GM21619 (cell line): Measurements from ENCODE around the gene HPSE2.
A peak's percentile ranks its signal among the peaks of the same experiment; 100 is the strongest.

ENCODE experiments used
- ATAC-seq: cut with Tn5 transposase; IDR thresholded peaks from one replicate; pipeline ENCODE4 v1.9.1; 2021; ENCODE audit not compliant: unreplicated experiment

Gene HPSE2

DNA sequence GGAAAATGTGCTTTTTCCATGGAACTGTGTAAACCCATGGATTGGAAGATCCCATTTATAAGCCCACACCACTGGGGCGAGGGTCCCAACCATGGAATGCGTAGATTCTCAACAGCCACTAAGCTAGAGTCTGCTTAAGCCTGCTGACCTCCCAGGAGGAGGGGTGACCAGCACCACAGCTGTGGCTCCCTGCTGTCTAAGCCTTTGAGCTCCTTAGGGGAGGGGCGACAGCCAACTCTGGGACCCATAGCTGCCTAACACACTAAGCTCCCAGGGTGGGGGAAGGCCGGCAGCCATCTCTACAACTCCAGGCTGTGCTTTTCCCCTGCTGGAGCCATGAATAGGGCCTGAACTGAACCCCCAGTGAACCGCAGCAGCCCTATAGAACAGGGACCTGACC lies 539.1 kb downstream of the HPSE2 start:
- ATAC-seq: no peak

- ATAC-seq: no peak
These were observed 540.8 kb downstream of the HPSE2 start for GRCh38 chr10:98694883-98695282.

DNA sequence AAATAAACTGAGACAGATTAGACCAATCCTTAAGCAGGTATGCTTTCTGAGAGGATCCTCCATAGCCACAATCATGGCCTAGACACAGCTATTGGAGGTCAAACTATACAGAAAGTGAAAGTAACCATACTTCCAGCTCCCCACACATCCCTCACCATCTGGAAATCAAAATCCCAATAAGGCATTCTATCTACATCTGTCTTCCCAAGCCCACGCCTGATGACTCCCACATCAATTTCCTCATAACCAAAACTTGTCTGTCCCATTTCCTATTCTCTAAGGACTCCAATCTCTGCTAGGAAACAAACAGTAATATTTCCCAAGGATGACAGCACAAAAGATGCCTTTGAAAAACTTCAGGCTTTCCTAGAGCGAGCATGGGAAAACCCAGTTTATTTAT lies 541.6 kb downstream of the HPSE2 start:
- no peak for ATAC-seq

GRCh38 chr10:98687685-98688084 lies 548.0 kb downstream of the HPSE2 start:
- no peak for ATAC-seq

DNA sequence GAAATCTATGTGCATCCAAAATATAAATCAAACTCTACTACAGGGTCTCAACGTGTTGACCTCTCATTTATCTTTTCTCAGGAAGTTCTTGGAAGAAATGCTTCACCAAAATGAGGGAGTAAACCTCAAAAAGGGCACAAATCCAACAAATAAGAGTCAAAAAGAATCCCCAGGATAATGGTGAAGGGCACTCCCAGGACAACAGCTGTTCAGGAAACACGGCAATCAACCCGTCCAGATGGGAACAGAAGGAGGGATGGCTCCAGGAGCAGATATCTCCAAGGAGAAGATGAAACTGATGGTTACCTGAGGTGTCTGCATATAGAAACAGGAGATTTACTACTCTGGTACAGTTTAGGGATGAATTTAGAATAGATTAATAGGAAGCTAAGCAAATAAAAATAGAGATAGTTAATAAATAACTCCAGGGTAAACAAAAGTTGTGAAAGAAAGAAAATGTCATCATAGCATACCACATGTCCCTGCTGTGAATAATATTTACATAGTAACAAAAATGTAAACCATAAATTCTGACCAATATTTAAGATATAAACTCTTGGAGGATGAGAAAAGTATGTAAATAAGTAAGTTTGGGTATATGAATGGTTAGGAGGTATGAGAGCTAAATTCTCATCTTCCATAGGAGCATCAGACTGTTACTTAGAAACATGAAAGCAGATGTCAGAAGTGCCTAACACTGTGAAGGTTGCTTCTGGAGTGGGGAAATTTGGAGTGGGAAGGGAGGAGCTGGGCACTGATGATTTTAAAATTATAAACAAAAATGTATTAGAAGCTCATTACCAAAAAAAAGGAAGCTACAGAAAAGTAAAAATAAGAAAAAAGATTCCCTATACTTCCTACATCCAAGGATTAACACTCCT lies 551.4 kb downstream of the HPSE2 start:
- ATAC-seq: no peak

DNA sequence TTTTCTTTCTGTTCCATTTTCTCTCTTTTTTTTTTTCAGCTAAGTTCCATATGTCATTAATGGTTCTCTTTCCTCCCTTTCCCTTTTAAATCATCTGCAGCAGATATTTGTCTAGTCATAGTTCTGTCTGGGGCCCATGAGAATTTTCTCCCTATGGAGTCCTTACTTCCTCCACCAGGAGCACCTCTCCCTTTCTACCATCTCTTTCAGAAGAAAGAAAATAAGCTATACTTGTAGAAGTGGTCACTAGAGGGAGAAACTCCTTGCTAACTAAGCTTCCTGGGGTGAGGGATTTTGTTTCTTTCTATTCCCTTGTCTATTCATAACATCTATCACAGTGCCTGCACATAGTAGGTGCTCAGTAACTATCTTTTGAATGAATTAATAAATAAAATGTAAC lies 558.8 kb downstream of the HPSE2 start:
- ATAC-seq: no peak

DNA sequence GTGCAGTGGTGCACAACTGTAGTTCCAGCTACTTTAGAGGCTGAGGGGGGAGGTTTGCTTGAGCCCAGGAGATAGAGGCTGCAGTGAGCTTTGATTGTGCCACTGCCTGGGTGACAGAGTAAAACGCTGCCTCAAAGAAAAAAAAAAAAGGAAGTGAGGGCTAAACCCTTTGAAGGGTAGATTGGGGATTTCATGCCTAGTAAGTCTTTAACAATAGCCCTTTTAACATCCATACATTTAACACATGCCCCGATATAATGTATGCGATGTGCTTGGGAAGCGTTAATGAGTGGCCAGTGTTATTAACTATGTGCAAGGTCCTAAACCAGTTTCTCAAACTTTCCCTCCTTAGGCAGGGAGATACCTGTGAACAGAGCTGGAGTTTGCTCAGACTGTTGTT lies 559.8 kb downstream of the HPSE2 start:
- no peak for ATAC-seq

- no peak for ATAC-seq
These were observed 562.4 kb downstream of the HPSE2 start for GRCh38 chr10:98673171-98673782.

GRCh38 chr10:98667081-98667480 lies 568.6 kb downstream of the HPSE2 start:
- ATAC-seq: no peak

GRCh38 chr10:98666276-98666675 lies 569.4 kb downstream of the HPSE2 start:
- ATAC-seq: no peak

DNA sequence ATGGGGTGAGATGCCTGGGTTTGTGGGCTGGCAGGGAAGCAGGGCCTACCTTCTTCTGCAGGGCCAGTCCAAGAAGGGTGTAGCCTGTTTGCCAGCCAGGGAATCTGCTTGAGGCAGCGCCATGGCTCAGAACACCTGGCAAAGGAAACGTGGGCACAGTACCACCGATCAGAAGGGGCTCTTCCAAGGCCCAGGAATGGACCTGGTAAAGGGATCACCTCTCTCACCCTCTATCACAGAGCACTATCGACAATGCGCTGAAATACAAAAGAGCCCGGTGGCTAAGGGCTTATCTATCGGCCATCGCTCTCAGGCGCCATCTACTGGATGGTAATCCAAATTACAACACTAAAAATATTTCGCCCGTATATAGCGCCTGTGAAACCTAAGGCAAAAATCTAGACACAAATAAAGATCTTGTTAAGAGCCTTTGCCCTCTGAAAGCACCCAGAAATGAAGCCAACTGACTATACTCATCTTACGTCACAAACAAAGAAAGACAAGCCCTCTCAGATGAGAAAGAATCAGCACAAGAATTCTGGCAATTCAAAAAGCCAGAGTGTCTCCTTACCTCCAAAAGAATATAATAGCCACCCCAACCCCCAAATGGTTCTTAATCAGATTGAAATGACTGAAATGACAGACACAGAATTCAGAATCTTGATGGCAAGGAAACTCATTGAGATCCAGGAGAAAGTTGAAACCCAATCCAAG lies 571.2 kb downstream of the HPSE2 start:
- ATAC-seq: peak; percentile 80

- no peak for ATAC-seq
These were observed 575.7 kb downstream of the HPSE2 start for GRCh38 chr10:98659951-98660350.

- ATAC-seq: no peak
These were observed 580.2 kb downstream of the HPSE2 start for GRCh38 chr10:98655492-98655891.

DNA sequence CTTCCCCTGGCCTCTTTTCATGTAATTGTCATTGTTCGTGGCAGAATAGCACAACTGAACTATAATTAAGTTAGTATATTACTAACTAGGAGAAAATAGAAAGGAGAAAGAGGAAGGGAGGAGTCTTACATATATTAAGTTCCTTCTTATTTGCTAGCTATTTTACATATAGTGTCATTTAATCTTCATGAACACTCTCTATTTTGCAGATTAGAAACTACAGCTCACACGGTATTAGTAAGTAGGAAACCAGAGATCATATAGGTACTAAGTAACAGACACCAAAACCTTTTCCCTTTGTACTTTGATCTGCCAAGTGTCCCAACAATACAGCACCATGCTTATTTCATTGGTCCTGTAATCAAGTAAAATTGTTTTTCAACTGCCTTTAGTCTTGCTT lies 586.5 kb downstream of the HPSE2 start:
- no peak for ATAC-seq

DNA sequence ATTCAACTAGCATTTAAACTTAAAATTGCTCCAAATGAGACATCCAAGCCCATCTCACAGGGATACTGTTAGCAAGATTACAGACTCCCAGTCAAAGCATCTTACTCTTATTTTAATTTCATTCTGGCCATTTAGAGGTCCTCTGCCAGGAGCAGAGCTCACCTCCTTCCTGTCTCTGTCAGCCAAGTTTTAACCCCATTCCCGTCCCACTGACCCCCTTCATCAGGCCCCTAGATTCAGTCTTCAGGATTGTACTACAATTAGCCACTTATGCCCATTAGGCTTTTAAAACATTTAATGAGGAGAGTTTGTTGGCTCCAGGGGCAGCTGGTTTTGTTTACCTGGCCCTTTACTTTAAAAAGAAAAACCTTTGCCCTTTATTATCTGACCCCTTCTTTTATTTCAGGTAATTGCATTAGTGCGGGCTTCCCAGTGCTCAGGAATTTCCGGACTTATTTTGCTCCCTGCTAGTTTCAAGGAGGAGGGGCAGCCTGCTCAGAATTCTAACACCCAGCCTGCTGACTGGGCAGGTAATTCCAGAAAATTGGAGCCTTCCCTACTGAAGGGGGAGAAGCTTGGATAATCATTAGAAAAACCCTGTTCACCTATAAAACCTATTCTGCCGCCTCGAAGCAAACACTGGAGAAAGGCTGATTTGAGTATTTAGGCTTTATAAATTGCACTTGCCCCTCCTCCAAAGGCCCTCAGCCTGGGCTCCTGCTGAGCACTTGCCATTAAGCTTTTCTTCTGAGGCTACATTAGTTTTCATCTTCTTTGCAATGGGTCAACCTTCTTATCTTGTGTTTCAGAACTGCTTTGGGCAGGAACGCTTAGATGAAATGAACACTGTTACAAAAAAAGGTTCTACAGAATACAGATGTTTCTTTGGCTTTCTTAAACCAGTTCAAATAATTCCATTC lies 588.4 kb downstream of the HPSE2 start:
- no peak for ATAC-seq

DNA sequence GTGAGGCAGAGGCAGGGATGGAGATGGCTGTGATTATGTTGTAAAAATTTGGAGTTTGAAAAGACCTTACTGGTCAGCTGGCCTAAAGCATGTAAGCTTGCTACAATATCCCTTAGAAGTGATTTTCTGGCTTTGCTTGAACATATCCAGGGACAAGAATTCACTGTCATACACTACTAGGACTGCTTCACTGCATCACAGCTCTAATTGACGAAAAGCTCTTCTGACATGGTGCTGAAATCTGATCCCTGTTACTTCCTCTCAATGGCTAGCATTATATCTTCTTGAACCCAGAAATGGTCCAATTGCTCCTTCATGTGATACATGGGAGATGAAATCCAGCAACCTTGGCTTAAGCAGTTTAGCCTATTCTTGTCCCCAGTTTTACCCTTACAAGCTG lies 591.2 kb downstream of the HPSE2 start:
- ATAC-seq: no peak

DNA sequence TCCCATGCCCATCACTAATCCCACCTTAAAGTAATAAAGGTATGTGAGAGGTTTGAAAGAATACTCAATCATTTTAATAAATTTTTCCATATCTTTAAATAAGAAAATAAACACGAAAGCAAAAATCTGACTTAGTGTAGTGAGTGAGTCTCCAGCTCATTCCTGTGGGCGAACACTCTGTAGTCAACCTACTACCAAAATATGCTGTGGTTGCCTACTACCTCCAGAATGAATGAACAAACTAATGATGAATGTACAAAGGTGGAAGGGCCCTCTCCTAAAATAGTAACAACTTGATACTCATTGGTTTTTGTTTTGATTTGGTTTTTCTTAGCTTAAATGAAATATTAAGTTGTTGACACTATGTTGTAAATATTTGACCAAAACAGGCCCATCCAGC lies 593.4 kb downstream of the HPSE2 start:
- no peak for ATAC-seq

DNA sequence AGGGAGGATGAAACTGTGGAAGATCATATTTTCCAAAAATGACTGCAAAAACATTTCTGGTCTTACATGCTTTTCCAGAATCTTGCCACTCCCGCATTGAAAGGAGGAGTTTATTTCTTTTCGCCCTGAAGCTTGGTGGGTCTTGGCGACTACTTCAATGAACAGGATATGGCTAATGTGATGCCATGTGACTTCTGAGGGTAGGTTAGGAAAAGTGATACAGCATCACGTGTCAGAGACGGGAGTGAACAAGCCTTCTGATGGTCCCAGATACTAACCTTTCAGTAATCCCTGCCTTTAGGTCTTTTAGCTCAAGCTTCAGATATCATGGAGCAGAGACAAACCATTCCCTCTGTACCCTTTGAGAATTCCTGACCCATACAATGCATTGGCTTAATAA lies 596.7 kb downstream of the HPSE2 start:
- ATAC-seq: no peak

DNA sequence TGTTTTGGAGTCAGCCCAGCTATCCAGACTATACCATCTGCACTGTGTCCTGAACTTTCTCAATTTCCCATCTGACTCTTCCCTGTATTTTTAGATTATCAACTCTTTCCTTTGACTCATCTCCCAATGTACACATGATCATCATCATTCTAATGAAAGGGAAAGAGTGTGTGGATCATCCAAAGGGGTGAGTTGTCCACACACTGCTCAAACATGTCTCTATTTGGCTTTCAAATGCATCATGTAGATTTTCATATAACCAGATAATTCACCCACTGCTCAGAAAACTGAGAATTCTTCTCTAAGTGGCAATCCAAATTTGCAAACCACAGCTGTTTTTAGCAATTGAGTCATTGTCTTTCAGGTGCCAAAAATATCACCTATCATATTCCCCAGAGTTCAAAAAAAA lies 598.7 kb downstream of the HPSE2 start:
- ATAC-seq: peak; percentile 57

- no peak for ATAC-seq
These were observed 603.0 kb downstream of the HPSE2 start for GRCh38 chr10:98632456-98633150.
